NCI-H2196 (cell line): ENCODE results near the gene LMO3.
"Not testable (repeated sequence)": the region's sequence is repeated elsewhere in the genome, so short reads cannot be mapped to it uniquely, and the experiment has no call there.

Experiments
- DNase-seq: peaks from one replicate; lab custom pipeline; 2025; ENCODE audit not compliant: unreplicated experiment; lab: John Stamatoyannopoulos, UW

The LMO3 gene

GRCh38 chr12:16553457-16553856 lies 52.5 kb downstream of the LMO3 start:
- no peak for DNase-seq

- DNase-seq, result no peak
These were observed 53.7 kb downstream of the LMO3 start for GRCh38 chr12:16552301-16552700.

GRCh38 chr12:16545836-16546235 lies 60.1 kb downstream of the LMO3 start:
- DNase-seq, result no peak

- DNase-seq, result no peak
These were observed 63.4 kb downstream of the LMO3 start for GRCh38 chr12:16542586-16542985.

GRCh38 chr12:16537652-16538051 lies 68.3 kb downstream of the LMO3 start:
- not testable (repeated sequence) for DNase-seq

- peak; percentile 63 for DNase-seq
These were observed 74.3 kb downstream of the LMO3 start for GRCh38 chr12:16531621-16532020.

- DNase-seq, result no peak
These were observed 75.6 kb downstream of the LMO3 start for GRCh38 chr12:16530268-16530850.

- no peak for DNase-seq
These were observed 79.3 kb downstream of the LMO3 start for GRCh38 chr12:16526693-16527092.

GRCh38 chr12:16524378-16524777 lies 81.6 kb downstream of the LMO3 start:
- no peak for DNase-seq

GRCh38 chr12:16523951-16524331 lies 82.0 kb downstream of the LMO3 start:
- no peak for DNase-seq

GRCh38 chr12:16523284-16523950 lies 82.5 kb downstream of the LMO3 start:
- no peak for DNase-seq

GRCh38 chr12:16520328-16520727 lies 85.6 kb downstream of the LMO3 start:
- no peak for DNase-seq

GRCh38 chr12:16515666-16516065 lies 90.3 kb downstream of the LMO3 start:
- DNase-seq, result no peak

- no peak for DNase-seq
These were observed 92.7 kb downstream of the LMO3 start for GRCh38 chr12:16513231-16513630.

GRCh38 chr12:16509411-16509810 lies 96.6 kb downstream of the LMO3 start:
- no peak for DNase-seq

- DNase-seq, result no peak
These were observed 99.6 kb downstream of the LMO3 start for GRCh38 chr12:16506394-16506793.

GRCh38 chr12:16504200-16504599 lies 101.8 kb downstream of the LMO3 start:
- no peak for DNase-seq

GRCh38 chr12:16499611-16500010 lies 106.4 kb downstream of the LMO3 start:
- no peak for DNase-seq
